EL (cell line): ENCODE measurements around the gene PPP1R3A.
A peak's percentile ranks its signal among the peaks of the same experiment; 100 is the strongest.
"Not testable (repeated sequence)": the region's sequence is repeated elsewhere in the genome, so short reads cannot be mapped to it uniquely, and the experiment has no call there.

Experiments
- DNase-seq: peaks from one replicate; pipeline ENCODE4 v3.0.0-alpha.2; 2016

Gene PPP1R3A, protein sequence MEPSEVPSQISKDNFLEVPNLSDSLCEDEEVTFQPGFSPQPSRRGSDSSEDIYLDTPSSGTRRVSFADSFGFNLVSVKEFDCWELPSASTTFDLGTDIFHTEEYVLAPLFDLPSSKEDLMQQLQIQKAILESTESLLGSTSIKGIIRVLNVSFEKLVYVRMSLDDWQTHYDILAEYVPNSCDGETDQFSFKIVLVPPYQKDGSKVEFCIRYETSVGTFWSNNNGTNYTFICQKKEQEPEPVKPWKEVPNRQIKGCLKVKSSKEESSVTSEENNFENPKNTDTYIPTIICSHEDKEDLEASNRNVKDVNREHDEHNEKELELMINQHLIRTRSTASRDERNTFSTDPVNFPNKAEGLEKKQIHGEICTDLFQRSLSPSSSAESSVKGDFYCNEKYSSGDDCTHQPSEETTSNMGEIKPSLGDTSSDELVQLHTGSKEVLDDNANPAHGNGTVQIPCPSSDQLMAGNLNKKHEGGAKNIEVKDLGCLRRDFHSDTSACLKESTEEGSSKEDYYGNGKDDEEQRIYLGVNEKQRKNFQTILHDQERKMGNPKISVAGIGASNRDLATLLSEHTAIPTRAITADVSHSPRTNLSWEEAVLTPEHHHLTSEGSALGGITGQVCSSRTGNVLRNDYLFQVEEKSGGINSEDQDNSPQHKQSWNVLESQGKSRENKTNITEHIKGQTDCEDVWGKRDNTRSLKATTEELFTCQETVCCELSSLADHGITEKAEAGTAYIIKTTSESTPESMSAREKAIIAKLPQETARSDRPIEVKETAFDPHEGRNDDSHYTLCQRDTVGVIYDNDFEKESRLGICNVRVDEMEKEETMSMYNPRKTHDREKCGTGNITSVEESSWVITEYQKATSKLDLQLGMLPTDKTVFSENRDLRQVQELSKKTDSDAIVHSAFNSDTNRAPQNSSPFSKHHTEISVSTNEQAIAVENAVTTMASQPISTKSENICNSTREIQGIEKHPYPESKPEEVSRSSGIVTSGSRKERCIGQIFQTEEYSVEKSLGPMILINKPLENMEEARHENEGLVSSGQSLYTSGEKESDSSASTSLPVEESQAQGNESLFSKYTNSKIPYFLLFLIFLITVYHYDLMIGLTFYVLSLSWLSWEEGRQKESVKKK

DNA sequence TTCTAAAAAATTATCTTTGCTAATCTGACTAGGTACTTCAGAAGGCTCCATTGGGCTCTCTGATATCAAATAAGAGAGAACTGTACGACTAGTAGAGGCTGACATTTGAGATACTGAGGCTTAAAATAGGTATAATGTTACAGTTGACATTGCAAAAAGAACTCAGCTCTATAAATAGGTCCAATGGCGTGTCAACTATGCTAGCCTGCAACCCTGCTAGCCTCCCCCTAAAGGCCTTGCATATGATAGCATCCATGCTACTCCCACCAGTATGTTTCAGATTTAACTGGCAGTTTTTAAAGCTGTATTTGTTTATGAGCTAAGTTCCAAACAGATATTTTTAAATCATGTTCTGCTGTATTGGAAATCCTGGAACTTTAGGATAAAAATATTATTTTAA is at the start of gene PPP1R3A:
Gene PPP1R3A (minus strand): TSS at position 64 of the 400 bp plus-strand sequence. CDS start 13 bp downstream, at position 51.
- DNase-seq, result no peak

DNA sequence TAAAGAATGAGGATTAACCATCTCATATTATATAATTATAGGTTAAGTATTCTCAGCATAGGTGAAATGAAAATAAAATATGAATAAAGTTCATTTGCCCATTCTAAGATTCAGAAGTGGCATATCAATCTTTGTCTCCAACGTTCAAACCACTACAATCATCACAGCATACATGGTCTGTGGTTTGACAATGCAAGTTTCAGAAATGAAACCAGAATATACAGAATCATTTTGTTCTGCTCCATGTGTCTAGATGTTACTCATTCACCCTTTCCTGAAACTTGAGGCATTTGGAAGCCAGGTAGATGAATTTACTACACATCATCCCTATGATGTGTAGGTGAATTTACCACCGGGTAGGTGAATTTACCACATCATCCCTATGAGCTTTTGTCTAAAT is 44.5 kb upstream of the PPP1R3A start:
- DNase-seq, result no peak

DNA sequence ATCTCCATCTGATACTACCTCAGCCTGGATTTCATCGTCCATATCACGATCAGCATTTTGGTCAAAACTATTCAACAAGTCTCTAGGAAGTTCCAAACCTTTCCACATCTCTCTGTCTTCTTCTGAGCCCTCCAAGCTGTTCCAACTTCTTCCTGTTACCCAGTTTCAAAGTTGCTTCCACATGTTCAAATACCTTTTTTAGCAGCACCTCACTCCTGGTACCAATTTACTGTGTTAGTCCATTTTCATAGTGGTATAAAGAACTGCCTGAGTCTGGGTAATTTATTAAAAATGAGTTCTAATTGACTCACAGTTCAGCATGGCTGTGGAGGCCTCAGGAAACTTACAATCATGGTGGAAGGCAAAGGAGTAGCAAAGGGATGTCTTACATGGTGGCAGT is 41.1 kb upstream of the PPP1R3A start:
- DNase-seq, result no peak

DNA sequence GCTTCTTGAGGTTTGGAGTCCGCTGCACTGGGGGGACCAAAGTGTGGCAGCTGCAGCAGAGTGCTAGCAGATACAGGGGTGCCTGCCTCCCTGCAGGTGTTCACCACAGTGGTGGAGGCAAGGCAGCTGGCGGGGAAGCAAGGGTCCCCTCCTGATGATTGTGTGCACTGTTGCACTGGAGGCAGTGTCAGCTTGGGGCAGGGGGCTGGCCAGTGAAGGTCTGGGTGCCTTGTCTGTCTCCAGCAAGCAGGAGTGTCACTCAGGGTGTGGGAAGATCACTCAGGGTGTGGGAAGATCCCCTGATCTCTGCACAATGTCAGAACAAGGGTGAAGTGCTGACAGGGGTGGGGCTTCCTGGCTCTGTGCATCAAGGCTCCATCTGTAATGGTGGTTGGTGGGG is 36.3 kb upstream of the PPP1R3A start:
- no peak for DNase-seq

DNA sequence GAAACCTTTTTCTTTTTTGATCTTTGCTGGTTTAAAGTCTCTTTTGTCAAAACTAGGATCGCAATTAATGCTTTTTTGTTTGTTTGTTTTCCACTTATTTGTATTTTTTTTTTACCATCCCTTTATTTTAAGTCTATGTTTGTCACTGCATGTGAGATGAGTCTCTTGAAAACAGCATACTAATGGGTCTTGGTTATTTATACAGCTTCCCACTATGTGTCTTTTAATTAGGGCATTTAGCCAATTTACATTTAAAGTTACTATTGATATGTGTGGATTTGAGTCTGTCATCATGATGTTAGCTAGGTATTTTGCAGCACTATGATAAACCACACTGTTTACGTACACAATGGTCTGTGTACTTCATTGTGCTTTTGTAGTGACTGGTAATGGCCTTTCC is 34.7 kb upstream of the PPP1R3A start:
- no peak for DNase-seq

DNA sequence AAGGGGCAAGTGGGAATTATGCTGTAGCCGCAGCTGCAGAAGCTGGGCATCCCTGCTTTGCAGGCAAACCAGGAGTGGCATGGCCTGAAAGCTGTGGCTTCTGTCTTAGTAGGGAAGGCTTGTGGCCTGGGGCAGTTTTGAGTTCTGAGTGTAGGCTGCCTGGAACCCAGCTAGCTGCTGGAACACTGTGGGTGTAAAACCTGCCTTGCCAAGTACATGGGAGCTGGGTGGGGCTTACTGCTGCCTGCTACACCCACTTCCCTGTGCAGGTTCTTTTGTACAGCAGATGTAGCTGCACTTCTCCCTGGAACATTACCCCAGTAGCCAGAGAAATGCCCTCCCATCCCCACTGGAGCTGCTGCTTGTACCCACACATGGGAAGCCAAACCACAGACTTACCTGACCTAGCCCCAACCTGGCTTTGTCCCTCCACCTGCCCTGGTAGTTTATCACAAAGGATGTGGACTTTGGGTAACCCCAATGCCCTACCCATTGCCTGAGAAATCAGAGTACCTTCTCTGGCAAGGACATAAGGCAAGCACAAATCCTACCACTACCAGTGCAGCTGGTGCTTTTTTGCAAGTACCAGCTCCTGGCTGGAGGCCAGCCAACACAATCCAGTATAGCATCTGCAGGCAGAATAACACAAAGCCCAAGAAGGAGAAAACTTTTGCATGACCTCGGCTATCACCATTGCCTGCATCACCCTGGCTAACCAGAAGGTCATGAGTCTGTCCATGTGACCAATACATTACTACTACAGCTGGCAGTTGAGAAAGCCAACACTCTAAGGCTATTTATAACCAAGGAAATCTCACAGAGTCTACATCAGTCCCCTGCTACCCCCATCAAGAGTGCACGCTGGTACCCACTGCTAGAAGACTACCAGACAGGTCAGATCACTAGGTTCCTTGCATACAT is 26.5 kb upstream of the PPP1R3A start:
- no peak for DNase-seq

DNA sequence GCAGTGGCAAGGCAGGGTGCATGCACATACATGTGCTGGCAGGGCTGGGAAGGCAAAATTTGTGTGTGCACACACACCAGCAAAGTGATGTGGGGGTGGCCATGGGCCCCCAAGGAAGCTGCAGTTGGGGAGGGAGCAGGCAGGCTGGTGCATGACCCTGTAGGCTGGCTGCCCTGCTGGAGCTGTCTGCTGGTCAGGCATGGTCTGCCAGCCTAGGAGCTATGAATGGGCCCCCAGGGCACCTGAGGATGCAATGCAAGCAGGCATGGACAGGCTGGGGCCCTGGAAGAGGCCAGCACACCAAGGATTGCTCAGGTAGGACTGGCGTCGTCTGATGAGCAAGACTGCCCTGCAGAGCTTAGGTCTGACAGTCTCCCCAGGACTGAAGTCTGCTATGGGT is 18.2 kb upstream of the PPP1R3A start:
- DNase-seq, result no peak

DNA sequence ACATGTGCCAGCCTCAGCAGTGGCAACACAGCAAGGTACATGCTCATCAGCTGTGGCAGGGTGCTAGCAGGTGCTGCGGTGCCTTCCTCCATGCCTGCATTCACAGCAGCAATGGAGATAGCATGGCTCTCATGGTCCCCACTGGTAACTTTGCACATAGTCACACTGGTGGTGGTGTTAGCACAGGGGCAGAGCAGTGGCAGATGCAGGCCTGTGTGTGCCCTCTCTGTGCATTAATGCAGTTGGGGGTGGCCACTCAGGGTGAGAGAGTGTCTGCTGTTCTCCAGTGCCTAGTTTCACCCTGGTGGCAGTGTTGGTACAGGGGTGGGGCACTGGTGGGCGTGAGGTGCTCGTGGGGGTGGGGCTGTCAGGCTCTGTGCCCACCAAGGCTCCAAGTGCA is 17.7 kb upstream of the PPP1R3A start:
- no peak for DNase-seq

DNA sequence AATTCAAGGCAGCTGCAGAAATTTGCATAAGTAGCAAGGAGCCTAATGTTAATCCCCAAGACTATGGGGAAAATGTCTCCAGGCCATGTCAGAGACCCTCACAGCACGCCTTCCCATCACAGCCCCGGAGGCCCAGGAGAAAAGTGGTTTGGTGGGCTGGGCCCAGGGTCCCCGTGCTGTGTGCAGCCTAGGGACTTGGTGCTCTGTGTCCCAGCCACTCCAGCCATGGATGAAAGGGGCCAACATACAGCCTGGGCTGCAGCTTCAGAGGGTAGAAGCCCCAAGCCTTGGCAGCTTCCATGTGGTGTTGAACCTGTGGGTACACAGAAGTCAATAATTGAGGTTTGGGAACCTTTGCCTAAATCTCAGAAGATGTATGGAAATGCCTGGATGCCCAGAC is 10.6 kb upstream of the PPP1R3A start:
- DNase-seq, result not testable (repeated sequence)

DNA sequence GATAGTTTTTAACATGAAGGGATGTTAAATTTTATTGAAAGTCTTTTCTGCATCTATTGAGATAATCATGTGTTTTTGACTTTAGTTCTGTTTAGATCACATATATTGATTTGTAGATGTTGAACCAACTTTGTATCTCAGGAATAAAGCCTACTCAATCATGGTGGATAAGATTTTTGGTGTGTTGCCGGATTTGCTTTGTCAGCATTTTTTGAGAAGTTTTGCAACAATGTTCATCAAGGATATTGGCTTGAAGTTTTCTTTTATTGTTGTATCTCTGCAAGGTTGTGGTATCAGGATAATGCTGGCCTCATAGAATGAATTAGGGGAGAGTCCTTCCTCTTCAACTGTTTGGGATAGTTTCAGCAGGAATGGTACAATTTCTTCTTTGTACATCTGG is 9.3 kb upstream of the PPP1R3A start:
- no peak for DNase-seq

DNA sequence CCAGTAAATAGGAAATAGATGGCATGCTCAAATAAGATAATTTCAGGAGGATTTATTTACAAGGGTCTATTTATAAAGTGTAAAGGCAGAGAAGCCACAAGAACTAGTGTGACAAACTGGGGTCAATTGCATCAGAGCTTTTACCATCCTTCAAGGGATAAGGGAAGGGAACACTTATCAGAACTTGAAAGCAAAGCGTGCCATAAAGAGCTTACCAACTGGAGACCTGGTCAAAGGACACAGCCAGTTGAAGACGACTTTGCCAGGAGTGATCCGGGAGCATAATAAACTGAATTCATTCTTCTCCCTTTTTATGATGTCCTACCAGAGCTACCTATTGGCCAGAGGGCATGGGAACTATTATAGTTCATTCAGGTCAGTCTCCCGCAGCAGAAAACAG is 3.2 kb upstream of the PPP1R3A start:
- no peak for DNase-seq

DNA sequence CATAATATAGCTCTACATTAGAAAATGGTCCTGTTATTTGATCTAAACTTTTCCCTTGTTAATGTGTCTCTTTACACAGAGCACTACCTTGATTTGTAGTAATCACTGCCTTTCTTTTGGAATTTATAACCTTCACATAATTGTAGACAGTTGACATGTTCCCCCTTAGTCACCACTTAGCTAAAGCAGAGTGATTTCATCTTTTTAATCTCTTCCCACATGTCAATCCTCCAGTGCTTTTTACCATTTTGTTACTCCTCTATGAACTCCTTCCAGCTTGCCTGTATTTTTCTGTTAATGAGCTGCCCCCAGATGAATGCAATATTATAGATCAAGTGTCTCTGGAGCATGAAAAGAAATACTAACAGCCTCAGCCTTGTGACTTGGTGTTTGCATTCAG is 2.6 kb upstream of the PPP1R3A start:
- no peak for DNase-seq

DNA sequence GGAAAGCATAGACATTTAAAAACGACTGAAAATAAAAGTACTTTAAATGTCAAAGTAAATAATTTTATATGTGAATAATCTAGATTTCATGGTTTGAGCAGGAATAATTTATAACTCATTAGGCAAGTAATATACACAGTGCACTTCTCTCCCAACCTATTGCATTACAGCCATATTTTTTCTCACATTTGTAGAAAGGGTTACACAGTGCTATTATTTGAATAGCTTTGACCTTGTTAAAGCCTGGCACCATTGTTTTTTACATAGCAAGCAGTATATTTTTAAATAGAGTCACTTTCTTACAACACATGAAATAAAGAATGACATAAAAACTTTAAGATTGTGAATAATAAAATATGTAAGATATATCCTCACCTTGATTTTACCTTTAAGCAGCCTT is 969 bp downstream of the PPP1R3A start:
- no peak for DNase-seq

DNA sequence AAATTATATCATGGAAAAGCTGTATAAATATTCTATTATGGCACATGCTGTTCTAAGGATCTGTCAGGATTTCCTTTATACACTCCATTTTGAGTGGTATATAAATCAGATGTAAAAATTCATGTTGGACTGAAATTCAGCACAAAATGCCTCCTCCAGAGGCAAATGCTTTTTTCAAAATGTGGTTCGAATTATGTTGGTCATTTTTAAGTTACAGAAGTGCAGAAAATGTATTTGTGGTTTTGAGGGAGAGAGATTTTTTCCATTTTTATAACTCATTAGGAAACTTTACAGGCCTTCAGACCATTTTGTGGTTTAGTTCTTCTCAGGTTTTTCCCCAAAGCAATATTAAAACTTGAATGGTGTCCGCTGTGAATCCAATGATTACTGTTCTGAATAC is 2.9 kb downstream of the PPP1R3A start:
- DNase-seq, result no peak

DNA sequence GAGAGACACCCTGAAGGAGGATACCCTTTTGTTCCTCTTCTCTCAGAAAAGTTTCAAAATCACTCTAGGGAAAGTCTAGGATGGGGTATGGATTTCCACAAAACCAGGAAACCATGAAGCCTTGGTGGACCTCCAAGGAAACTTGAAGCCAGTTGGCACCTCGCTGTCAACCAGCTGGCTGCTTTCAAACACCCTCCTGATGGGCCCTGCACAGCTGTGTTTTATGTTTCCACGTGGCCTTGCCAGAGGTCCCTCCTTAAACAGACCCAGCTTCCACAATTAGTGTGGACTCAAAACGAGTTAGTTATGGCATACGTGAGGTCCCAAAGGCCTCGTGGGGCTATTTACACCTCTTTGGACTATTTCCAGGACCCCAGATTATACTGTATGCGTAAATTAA is 5.9 kb downstream of the PPP1R3A start:
- no peak for DNase-seq

DNA sequence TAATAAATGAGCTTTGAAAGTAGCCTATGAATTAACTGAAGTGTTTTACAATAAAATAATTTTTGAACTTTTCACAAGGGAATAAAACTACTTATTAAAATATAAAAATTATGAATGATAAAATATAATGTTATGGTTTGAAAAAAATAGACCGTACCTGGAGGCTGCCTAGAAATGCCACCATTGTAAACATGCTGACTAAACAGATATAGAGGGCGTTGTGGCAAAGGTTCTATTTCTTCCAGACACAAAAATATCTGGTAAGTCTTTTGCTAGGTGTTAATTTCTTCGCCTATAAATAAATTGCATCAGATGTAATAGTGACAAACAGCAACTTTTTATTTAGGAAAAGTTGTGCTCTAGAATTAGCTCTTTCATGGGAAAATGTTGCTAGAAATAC is 11.2 kb downstream of the PPP1R3A start:
- DNase-seq, result no peak

DNA sequence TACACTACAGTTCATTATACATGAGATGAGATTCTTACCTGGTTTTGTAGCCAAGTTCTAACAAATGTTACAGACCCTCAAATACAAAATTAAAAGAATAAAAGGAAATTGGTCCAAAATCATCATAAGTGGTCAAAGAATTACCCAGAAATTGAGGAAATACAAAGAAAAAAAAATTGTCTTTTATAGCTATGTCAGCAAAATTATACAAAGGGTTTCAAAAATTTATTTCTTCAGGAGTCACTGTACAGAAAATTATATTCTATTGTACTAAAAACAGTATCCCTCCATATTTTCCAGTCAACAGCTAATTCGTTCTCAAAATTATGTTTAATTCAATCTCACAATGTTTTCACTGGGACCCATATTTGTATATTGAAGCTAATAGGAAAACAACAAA is 14.3 kb downstream of the PPP1R3A start:
- DNase-seq, result no peak

DNA sequence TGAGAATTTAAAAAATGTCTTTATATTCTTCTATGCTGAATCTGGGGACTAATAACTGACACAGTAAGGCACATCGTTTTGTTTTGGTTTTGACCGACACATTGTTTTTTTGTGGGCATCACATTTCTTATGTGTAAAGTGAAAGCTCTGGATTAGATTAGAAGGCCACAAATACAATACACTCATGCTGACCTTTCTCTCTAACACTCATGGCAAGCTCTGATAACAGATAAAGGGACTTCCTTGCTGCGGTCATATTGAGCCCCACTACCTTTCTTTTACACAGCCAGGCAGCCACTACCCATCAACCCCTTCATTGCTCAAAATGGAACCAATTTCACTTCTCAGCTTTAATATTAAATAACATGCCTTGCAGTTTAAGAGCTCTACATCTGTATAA is 26.0 kb downstream of the PPP1R3A start:
- no peak for DNase-seq

DNA sequence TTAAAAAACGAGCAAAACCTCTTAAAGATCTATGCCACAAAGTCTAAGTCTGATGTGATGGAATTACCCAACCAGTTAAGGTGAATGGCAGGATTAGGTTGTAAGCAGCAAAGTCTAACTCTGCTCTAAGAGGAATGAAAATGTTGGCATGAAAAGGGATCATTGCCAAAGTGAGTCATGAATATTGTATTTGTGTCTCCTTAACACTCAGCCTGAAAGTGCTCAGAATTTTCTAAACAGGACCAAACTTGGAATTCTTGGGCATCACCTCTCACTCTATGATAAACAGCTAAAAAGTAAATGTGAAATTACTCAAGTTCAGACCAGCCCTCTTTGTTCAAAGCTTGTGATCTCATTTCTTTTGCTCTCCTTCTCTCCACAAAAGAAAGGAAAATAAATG is 27.0 kb downstream of the PPP1R3A start:
- DNase-seq, result peak; percentile 68

DNA sequence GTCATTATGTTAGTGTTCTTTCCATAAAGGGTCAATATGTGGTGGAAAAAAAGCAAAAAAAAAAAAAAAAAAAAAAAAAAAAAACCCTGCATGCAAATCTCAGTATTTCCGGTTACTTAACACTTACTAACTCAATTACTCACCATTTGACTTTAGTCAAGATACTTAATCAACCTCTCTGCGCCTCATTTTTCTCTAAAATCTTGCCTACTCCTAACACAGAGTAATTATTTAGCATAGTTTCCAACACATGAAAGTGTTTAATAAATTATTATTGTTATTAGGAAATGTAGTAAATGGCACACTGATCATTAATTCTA is 27.8 kb downstream of the PPP1R3A start:
- no peak for DNase-seq

DNA sequence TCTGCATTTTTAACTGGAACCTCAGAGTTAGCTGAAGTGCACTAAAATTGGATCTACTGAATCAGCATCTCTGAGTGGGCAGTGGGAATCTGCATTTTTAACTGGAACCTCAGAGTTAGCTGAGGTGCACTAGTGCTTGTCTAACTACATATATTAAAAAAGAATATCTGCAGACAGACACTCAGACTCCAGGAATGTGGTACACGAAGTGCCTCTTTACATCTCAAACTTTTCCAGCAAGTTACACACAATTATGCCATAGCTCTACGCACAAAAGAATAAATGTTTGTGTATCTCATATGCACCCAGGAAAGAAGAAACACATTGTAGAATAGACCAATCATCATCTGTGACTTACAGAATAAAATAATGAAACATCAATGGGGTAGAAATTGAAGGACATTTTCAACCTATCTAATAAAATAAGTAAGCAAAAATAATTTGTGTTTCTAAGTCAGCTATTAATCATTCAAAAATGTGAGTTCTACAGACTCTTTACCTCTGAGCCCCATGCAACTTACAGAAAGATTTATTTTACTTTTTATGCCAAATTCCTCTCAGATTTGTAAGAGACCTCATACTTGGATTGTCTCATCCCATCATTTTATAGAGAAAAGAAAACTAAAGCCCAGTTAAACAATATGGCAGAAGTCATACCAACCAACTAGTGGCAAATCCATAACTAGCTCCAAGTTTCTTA is 28.3 kb downstream of the PPP1R3A start:
- DNase-seq, result peak; percentile 36

DNA sequence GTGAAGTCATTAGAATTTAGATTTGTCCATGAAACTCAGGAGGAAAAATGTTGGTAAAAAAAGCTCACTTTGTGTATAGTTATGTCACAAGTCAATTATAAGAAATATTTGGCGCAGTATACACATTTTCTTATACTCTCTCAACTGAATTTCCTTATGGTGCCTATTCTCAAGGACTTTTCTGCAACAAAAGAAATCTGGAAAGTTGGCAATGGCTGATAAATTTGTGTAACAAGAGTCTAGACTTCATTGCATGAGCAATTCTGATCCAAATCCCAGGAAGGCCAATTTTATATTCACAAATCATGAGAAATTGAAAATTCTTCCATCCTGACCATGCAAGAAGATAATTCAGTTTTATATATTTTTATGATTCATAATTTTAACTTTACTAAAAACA is 35.7 kb downstream of the PPP1R3A start:
- DNase-seq, result no peak
